Measurements from ENCODE around the gene ARPC4. TPM values are rescaled to one million over a fixed set of nuclear protein-coding genes. Genes with fewer than 3 reads are reported as not detected.

The ARPC4 gene
- total RNA-seq, 1 donor from 2014 or later = 164 TPM

DNA sequence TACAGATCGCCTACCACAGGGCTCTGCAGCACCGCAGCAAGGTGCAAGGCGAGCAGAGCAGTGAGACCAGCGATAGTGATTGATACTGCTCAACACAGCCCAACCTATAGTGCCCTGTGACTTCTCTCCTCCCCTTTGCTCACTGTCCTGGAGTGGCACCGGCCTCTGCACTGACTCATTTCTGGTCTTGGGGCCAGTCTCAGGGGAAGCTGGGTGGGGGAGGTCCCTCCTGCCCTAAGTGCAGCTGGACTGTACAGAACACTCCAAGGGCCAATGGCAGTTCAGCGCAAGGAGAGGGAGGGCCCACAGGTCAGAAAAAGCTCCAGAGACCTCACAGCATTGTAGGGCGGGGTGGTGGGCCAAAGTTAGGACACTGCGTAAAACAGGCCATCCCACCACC lies 45.6 kb upstream of the ARPC4 start:
- H3K4me3 Mint-ChIP-seq (ENCODE audit: unreplicated experiment) = no peak overlapping the region
- TF ChIP-seq, protein P1, sequence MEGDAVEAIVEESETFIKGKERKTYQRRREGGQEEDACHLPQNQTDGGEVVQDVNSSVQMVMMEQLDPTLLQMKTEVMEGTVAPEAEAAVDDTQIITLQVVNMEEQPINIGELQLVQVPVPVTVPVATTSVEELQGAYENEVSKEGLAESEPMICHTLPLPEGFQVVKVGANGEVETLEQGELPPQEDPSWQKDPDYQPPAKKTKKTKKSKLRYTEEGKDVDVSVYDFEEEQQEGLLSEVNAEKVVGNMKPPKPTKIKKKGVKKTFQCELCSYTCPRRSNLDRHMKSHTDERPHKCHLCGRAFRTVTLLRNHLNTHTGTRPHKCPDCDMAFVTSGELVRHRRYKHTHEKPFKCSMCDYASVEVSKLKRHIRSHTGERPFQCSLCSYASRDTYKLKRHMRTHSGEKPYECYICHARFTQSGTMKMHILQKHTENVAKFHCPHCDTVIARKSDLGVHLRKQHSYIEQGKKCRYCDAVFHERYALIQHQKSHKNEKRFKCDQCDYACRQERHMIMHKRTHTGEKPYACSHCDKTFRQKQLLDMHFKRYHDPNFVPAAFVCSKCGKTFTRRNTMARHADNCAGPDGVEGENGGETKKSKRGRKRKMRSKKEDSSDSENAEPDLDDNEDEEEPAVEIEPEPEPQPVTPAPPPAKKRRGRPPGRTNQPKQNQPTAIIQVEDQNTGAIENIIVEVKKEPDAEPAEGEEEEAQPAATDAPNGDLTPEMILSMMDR (IDR thresholded peaks at IDR 0.05; ENCODE audit: partially characterized antibody, unreplicated experiment) = no peak
- H3K27ac Mint-ChIP-seq (ENCODE audit: unreplicated experiment) = no peak overlapping the region
- H3K4me1 Mint-ChIP-seq (ENCODE audit: low read depth, unreplicated experiment) = peaks cover 10% of the 10 kb centered on the region
- H3K9me3 Mint-ChIP-seq (ENCODE audit: unreplicated experiment) = peaks cover 13% of the 10 kb centered on the region
- DNase-seq = no peak
- H3K36me3 Mint-ChIP-seq (ENCODE audit: unreplicated experiment) = no peaks in the 10 kb centered on the region
- H3K27me3 Mint-ChIP-seq (ENCODE audit: unreplicated experiment) = peaks cover 18% of the 10 kb centered on the region

DNA sequence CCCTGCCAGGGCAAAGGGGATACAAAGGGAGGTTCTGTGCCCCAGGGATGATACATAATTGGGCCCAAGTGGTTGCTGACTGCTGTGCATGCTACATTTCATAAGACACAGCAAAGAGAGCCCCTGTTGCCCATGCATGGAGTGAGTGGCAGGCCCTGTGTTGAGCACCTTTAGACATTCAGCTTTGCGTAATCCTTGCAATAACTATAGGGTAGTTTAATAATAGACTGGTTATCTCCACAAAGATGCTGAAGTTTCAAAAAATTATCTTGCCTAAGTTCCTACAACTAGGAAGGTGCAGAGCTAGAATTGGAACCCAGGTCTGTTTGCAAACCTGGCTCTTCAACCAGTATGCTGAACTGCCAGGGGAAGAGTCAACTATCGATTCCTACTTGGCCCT lies 44.9 kb upstream of the ARPC4 start:
- peaks cover 13% of the 10 kb centered on the region for H3K9me3 Mint-ChIP-seq (ENCODE audit: unreplicated experiment)
- H3K36me3 Mint-ChIP-seq (ENCODE audit: unreplicated experiment) = no peaks in the 10 kb centered on the region
- H3K27me3 Mint-ChIP-seq (ENCODE audit: unreplicated experiment) = peaks cover 18% of the 10 kb centered on the region
- peaks cover 10% of the 10 kb centered on the region for H3K4me1 Mint-ChIP-seq (ENCODE audit: low read depth, unreplicated experiment)
- no peak overlapping the region for H3K4me3 Mint-ChIP-seq (ENCODE audit: unreplicated experiment)
- TF ChIP-seq, protein P1 (IDR thresholded peaks at IDR 0.05; ENCODE audit: partially characterized antibody, unreplicated experiment) = no peak
- H3K27ac Mint-ChIP-seq (ENCODE audit: unreplicated experiment) = peak overlapping the region; percentile 17
- no peak for DNase-seq

DNA sequence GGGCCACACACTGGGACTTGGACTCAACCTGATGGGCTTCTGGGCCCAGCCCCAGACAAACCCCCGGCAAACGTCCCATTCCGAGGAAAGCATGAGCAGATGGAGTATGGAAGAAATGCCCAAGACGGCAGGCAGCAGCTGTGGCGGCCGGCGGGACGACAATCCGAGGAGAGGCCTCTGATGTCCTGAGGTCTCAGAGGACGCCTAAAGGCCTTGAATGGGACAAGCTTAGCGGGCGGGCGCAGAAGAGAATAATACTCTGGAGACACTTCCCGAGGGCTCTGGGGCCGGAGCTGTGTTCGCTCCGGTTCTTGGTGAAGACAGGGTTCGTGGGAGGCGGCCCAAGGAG lies 43.6 kb upstream of the ARPC4 start:
- Mint-ChIP-seq H3K27me3 (ENCODE audit: unreplicated experiment) (peaks cover 18% of the 10 kb centered on the region), H3K4me1 (ENCODE audit: low read depth, unreplicated experiment) (peaks cover 10% of the 10 kb centered on the region), H3K4me3 (ENCODE audit: unreplicated experiment) (peak overlapping the region; percentile 99), H3K9me3 (ENCODE audit: unreplicated experiment) (peaks cover 13% of the 10 kb centered on the region), H3K36me3 (ENCODE audit: unreplicated experiment) (no peaks in the 10 kb centered on the region), H3K27ac (ENCODE audit: unreplicated experiment) (peak overlapping the region; percentile 100)
- peak; percentile 66 for DNase-seq
- TF ChIP-seq, protein P1 (IDR thresholded peaks at IDR 0.05; ENCODE audit: partially characterized antibody, unreplicated experiment) = no peak

DNA sequence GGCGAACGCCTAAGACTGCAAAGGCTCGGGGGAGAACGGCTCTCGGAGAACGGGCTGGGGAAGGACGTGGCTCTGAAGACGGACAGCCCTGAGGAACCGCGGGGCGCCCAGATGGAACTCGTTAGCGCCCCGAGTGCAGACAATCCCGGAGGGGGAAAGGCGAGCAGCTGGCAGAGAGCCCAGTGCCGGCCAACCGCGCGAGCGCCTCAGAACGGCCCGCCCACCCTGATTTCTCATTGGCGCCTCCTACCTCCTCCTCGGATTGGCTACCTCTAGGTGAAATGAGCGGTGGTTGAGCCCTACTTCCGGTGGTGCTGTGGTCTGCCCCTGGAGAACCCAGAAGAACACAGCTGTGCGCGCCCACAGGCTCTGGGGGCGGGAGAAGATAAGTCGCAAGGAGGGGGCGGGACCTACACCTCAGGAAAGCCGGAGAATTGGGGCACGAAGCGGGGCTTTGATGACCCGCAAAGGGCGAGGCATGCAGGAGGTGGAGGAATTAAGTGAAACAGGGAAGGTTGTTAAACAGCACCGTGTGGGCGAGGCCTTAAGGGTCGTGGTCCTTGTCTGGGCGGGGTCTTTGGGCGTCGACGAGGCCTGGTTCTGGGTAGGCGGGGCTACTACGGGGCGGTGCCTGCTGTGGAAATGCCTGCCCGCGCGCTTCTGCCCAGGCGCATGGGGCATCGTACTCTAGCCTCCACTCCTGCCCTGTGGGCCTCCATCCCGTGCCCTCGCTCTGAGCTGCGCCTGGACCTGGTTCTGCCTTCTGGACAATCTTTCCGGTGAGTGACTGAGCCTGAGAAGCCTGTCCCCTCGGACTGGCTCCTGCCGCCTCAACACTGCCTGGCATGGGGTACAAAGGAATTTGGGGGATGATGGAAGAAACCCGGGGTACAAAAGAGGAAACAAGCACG lies 43.0 kb upstream of the ARPC4 start, which contains the start of gene OGG1:
OGG1 (plus strand) TSS at position 308 of the 911 bp plus-strand sequence; CDS start at position 643, 335 bp downstream.
- Mint-ChIP-seq H3K27me3 (ENCODE audit: unreplicated experiment) (peaks cover 19% of the 10 kb centered on the region), H3K4me3 (ENCODE audit: unreplicated experiment) (peak within 1 kb of the TSS; percentile 99), H3K36me3 (ENCODE audit: unreplicated experiment) (no peaks in the 10 kb centered on the region), H3K9me3 (ENCODE audit: unreplicated experiment) (peaks cover 13% of the 10 kb centered on the region), H3K4me1 (ENCODE audit: low read depth, unreplicated experiment) (peaks cover 10% of the 10 kb centered on the region), H3K27ac (ENCODE audit: unreplicated experiment) (peak within 1 kb of the TSS; percentile 100)
- TF ChIP-seq, protein P1 (IDR thresholded peaks at IDR 0.05; ENCODE audit: partially characterized antibody, unreplicated experiment) = no peak
- peak; percentile 96 for DNase-seq

All from glutamatergic neuron (in vitro differentiated cells).